ENCODE measurements around the gene PITPNC1.
"Not testable (repeated sequence)": the region's sequence is repeated elsewhere in the genome, so short reads cannot be mapped to it uniquely, and the experiment has no call there.

The PITPNC1 gene

GRCh38 chr17:67481808-67482207, 104.7 kb downstream of the PITPNC1 start:
- DNase-seq (ENCODE audit: low read depth in 1 of 2, low spot score in 1 of 2), result no peak

- no peak for DNase-seq (ENCODE audit: low read depth in 1 of 2, low spot score in 1 of 2)
Observed at GRCh38 chr17:67482764-67483163, 105.7 kb downstream of the PITPNC1 start.

GRCh38 chr17:67484261-67484660, 107.2 kb downstream of the PITPNC1 start:
- DNase-seq (ENCODE audit: low read depth in 1 of 2, low spot score in 1 of 2), result no peak

- DNase-seq (ENCODE audit: low read depth in 1 of 2, low spot score in 1 of 2), result no peak
Observed at GRCh38 chr17:67485666-67486065, 108.6 kb downstream of the PITPNC1 start.

GRCh38 chr17:67487506-67487905, 110.4 kb downstream of the PITPNC1 start:
- DNase-seq (ENCODE audit: low read depth in 1 of 2, low spot score in 1 of 2), result no peak

- no peak for DNase-seq (ENCODE audit: low read depth in 1 of 2, low spot score in 1 of 2)
Observed at GRCh38 chr17:67488161-67488560, 111.1 kb downstream of the PITPNC1 start.

- no peak for DNase-seq (ENCODE audit: low read depth in 1 of 2, low spot score in 1 of 2)
Observed at GRCh38 chr17:67488768-67489167, 111.7 kb downstream of the PITPNC1 start.

- DNase-seq (ENCODE audit: low read depth in 1 of 2, low spot score in 1 of 2), result no peak
Observed at GRCh38 chr17:67489273-67489672, 112.2 kb downstream of the PITPNC1 start.

GRCh38 chr17:67490471-67490870, 113.4 kb downstream of the PITPNC1 start:
- DNase-seq (ENCODE audit: low read depth in 1 of 2, low spot score in 1 of 2), result no peak

GRCh38 chr17:67491009-67491680, 114.1 kb downstream of the PITPNC1 start:
- DNase-seq (ENCODE audit: low read depth in 1 of 2, low spot score in 1 of 2), result no peak

GRCh38 chr17:67491681-67492024, 114.6 kb downstream of the PITPNC1 start:
- no peak for DNase-seq (ENCODE audit: low read depth in 1 of 2, low spot score in 1 of 2)

- DNase-seq (ENCODE audit: low read depth in 1 of 2, low spot score in 1 of 2), result no peak
Observed at GRCh38 chr17:67492251-67492740, 115.2 kb downstream of the PITPNC1 start.

- DNase-seq (ENCODE audit: low read depth in 1 of 2, low spot score in 1 of 2), result no peak
Observed at GRCh38 chr17:67492824-67493517, 115.9 kb downstream of the PITPNC1 start.

- no peak for DNase-seq (ENCODE audit: low read depth in 1 of 2, low spot score in 1 of 2)
Observed at GRCh38 chr17:67493812-67494211, 116.7 kb downstream of the PITPNC1 start.

- not testable (repeated sequence) for DNase-seq (ENCODE audit: low read depth in 1 of 2, low spot score in 1 of 2)
Observed at GRCh38 chr17:67495534-67495933, 118.5 kb downstream of the PITPNC1 start.

GRCh38 chr17:67496286-67496685, 119.2 kb downstream of the PITPNC1 start:
- DNase-seq (ENCODE audit: low read depth in 1 of 2, low spot score in 1 of 2), result no peak

GRCh38 chr17:67499685-67500084, 122.6 kb downstream of the PITPNC1 start:
- DNase-seq (ENCODE audit: low read depth in 1 of 2, low spot score in 1 of 2), result no peak

GRCh38 chr17:67500261-67500660, 123.2 kb downstream of the PITPNC1 start:
- no peak for DNase-seq (ENCODE audit: low read depth in 1 of 2, low spot score in 1 of 2)

GRCh38 chr17:67500677-67501300, 123.7 kb downstream of the PITPNC1 start:
- DNase-seq (ENCODE audit: low read depth in 1 of 2, low spot score in 1 of 2), result no peak

GRCh38 chr17:67502151-67502550, 125.1 kb downstream of the PITPNC1 start:
- no peak for DNase-seq (ENCODE audit: low read depth in 1 of 2, low spot score in 1 of 2)

- no peak for DNase-seq (ENCODE audit: low read depth in 1 of 2, low spot score in 1 of 2)
Observed at GRCh38 chr17:67503184-67503583, 126.1 kb downstream of the PITPNC1 start.

GRCh38 chr17:67503739-67504138, 126.7 kb downstream of the PITPNC1 start:
- no peak for DNase-seq (ENCODE audit: low read depth in 1 of 2, low spot score in 1 of 2)
